HepG2 (cell line): Measurements from ENCODE around the gene TRAK1. TPM values are rescaled to one million over a fixed set of nuclear protein-coding genes. Genes with fewer than 3 reads are reported as not detected.

Experiments
- ATAC-seq: fragments of 200-7000 bp; cut with Tn5 transposase; 3 replicates; pipeline ENCODE4 v1.9.1; 2020; ENCODE audit warnings: mild to moderate bottlenecking, moderate library complexity
- BruUV-seq: library from RNA; stranded (reverse); fragments of 400-500 nt; replicated peaks from 2 replicates; lab custom pipeline; 2021; lab: Mats Ljungman, UMichigan
- CTCF ChIA-PET: fragments of 300-600 bp; formaldehyde crosslinking; extraction: SDS; loops from one replicate; lab custom pipeline; 2021; ENCODE audit warnings: low total read pairs, inconsistent platforms, low intra/inter-chr PET ratio; lab: Yijun Ruan, JAX
- POLR2A ChIA-PET: fragments of 350-600 bp; sonication (Branson Sonifier 250); formaldehyde crosslinking; loops from one replicate; lab custom pipeline; 2020; ENCODE audit warnings: antibody characterized with exemption, inconsistent platforms; lab: Yijun Ruan, JAX
- DNase-seq: peaks from one replicate; pipeline ENCODE4 v3.0.0-alpha.2; 2015; ENCODE audit warnings: low spot score
- FAIRE-seq: peaks from 3 replicates; lab custom pipeline; 2011; peaks lifted over from hg19 to GRCh38; lab: Jason Lieb, UNC
- H2AFZ ChIP-seq: one replicate; pipeline ENCODE4 v1.6.1; 2011; ENCODE audit warnings: low read length, inconsistent platforms
- H3K27ac ChIP-seq: fragments of 300-600 bp; 3 replicates; pipeline ENCODE4 v1.8.0; 2011; ENCODE audit warnings: mixed run types, mild to moderate bottlenecking, mixed read lengths, low read length, inconsistent platforms; ENCODE audit not compliant: insufficient read depth; ENCODE audit errors: extremely low read length
- H3K27me3 ChIP-seq, 2 experiments: fragments of 200-600 bp in 1 of 2; 2 replicates in 1 of 2; 3 replicates in 1 of 2; pipeline versions ENCODE4 v1.6.0 to v1.8.0; 2011; ENCODE audit warnings: low read length in 2 of 2, mild to moderate bottlenecking in 2 of 2, moderate library complexity in 2 of 2, inconsistent platforms in 1 of 2; ENCODE audit not compliant: insufficient read depth in 2 of 2, control insufficient read depth in 1 of 2
- H3K36me3 ChIP-seq, 2 experiments: fragments of 200-600 bp in 1 of 2; replicated peaks in 1 of 2; 2 replicates in 1 of 2; 3 replicates in 1 of 2; pipeline versions ENCODE4 v1.5.1 to v1.8.0; 2011; ENCODE audit warnings: low read length in 2 of 2, inconsistent platforms in 1 of 2; ENCODE audit not compliant: insufficient read depth in 2 of 2, control insufficient read depth in 1 of 2
- H3K4me1 ChIP-seq: 2 replicates; pipeline ENCODE4 v1.5.1; 2012; ENCODE audit warnings: low read length, inconsistent platforms; ENCODE audit not compliant: insufficient read depth
- H3K4me2 ChIP-seq: 2 replicates; pipeline ENCODE4 v1.6.0; 2011; ENCODE audit warnings: low read depth, low read length, inconsistent platforms
- H3K4me3 ChIP-seq, 3 experiments: fragments of 200-600 bp in 1 of 3; sonication (generic), shearing (Covaris generic) in 1 of 3; replicated peaks in 1 of 3; 2 replicates each; pipeline ENCODE4 v1.5.1; 2011 to 2016; ENCODE audit warnings: low read length in 3 of 3, inconsistent platforms in 2 of 3, low read depth in 2 of 3, mild to moderate bottlenecking in 2 of 3, control low read depth in 1 of 3, mixed read lengths in 1 of 3; ENCODE audit not compliant: insufficient read depth in 1 of 3
- H3K79me2 ChIP-seq: one replicate; pipeline ENCODE4 v1.6.1; 2011; ENCODE audit warnings: low read length, inconsistent platforms; ENCODE audit not compliant: insufficient read depth
- H3K9ac ChIP-seq: 2 replicates; pipeline ENCODE4 v1.6.0; 2011; ENCODE audit warnings: mild to moderate bottlenecking, low read depth, low read length, inconsistent platforms; ENCODE audit not compliant: insufficient read depth
- H3K9me3 ChIP-seq: 2 replicates; pipeline ENCODE4 v1.5.1; 2012; ENCODE audit warnings: mild to moderate bottlenecking, low read length
- H4K20me1 ChIP-seq: 2 replicates; pipeline ENCODE4 v1.6.0; 2011; ENCODE audit warnings: inconsistent platforms, mild to moderate bottlenecking, low read length, moderate library complexity; ENCODE audit not compliant: insufficient read depth
- CBFB ChIP-seq: sonication (generic); formaldehyde crosslinking; IDR thresholded peaks from 2 replicates; pipeline ENCODE4 v1.4.0; 2020; ENCODE audit warnings: missing genetic modification reagents
- HOXA3 ChIP-seq: sonication (generic); formaldehyde crosslinking; IDR thresholded peaks from 2 replicates; pipeline ENCODE4 v1.5.0; 2020; ENCODE audit warnings: missing genetic modification reagents
- NFE2 ChIP-seq: sonication (generic); formaldehyde crosslinking; IDR thresholded peaks from 2 replicates; pipeline ENCODE4 v1.4.0; 2020; ENCODE audit warnings: missing genetic modification reagents
- POGZ ChIP-seq: sonication (generic); formaldehyde crosslinking; IDR thresholded peaks from 2 replicates; pipeline ENCODE4 v1.4.0; 2020; ENCODE audit warnings: mild to moderate bottlenecking, missing genetic modification reagents
- ZNF619 ChIP-seq: sonication (generic); formaldehyde crosslinking; IDR thresholded peaks from 2 replicates; pipeline ENCODE4 v1.4.0; 2020; ENCODE audit warnings: mild to moderate bottlenecking, missing genetic modification reagents
- WGBS: methylation state at CpG from one replicate; pipeline ENCODE4 v1.1.6; 2017; ENCODE audit warnings: low lambda C conversion rate; 5-methylcytosine and 5-hydroxymethylcytosine counted together
- in situ Hi-C: cut with HindIII; loops from 2 replicates; pipeline ENCODE4 v1.10.0; 2017; ENCODE audit warnings: low pct_unique_long_range_greater_than_20kb; ENCODE audit not compliant: extremely low pct_ligation_motif_present
- intact Hi-C: fragments of 100-400 bp; cut with micrococcal nuclease; formaldehyde crosslinking; loops from one replicate; pipeline ENCODE4 v1.10.0; 2022; ENCODE audit not compliant: unreplicated experiment
- polyA plus RNA-seq, 8 experiments: library from polyadenylated mRNA; depleted of rRNA in 3 of 8; stranded (reverse) in 7 of 8; unstranded in 1 of 8; fragments of >200 nt; fragmentation: Illumina TruSeq in 4 of 8; extraction: Trizol in 4 of 8; gene quantifications; 2 replicates each; pipeline versions ENCODE4 v1.2.1 to v1.2.3, GENCODE V29; 2011 to 2016; ENCODE audit warnings: low read depth in 4 of 8, missing spikeins in 1 of 8, mixed read lengths in 1 of 8; ENCODE audit not compliant: insufficient read depth in 1 of 8
- total RNA-seq, 5 experiments: library from RNA; depleted of rRNA; stranded (reverse); fragments of >200 nt; fragmentation: Illumina TruSeq; extraction: Trizol; gene quantifications; 2 replicates each; pipeline ENCODE4 v1.2.3, GENCODE V29; 2016; ENCODE audit warnings: low read depth in 1 of 5
- TF ChIP-seq, protein P1 (sequence below): sonication (generic); formaldehyde crosslinking; IDR thresholded peaks from 2 replicates; pipeline ENCODE4 v1.8.1; 2023; ENCODE audit warnings: missing genetic modification reagents, mild to moderate bottlenecking, borderline replicate concordance
- TF ChIP-seq, protein P2 (sequence below): IDR thresholded peaks from 2 replicates; pipeline ENCODE4 v1.6.1; 2016; ENCODE audit warnings: missing biosample characterization, missing genetic modification reagents, low read depth

The TRAK1 gene
- total and polyA plus RNA-seq, 2 of the 13 experiments (the other 11 are each of a cell fraction or from before 2014, with no cell fraction given), result 20.5 to 46.6 TPM

DNA sequence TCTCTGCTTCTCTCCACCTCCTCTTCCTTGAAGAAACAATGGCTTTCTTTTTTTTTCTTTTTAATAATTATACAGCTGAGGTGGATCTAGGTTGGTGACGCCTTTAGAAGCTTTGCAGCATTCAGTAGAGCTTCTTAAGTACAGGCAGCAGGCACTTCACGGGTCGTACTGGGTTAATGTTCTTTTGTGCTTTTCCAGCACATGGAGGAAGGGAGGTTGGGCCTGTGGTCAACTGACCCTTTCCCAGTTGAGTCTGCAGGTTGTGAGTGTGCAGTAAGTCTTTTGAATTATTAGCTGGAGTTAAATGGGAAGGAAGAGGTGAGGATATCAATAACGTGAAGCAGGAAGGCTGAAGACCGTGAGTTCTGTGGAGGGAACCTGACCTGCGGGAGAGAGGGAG, 7.0 kb downstream of the TRAK1 start:
- H3K27me3 ChIP-seq, result no peaks in the 10 kb centered on the region
- 93% methylated on average over 6 of the region's 6 CpGs for WGBS
- FAIRE-seq, result no peak
- no peak for DNase-seq
- no TSS peak for BruUV-seq
- H3K9ac ChIP-seq, result no peak overlapping the region
- no peak overlapping the region for H3K4me2 ChIP-seq
- POLR2A ChIA-PET, result no interaction called here
- H3K36me3 ChIP-seq, result peaks cover 4 to 6% of the 10 kb centered on the region in 2 experiments; a peak in 4 of 5 replicates
- in situ Hi-C loops, result loop anchor here (5.0 kb wide), 1 partner anchor 206 kb away; no protein-coding TSS in a partner anchor
- CTCF ChIA-PET, result interaction anchor here (2.9 kb wide), 1 partner anchor 204 kb away, joined by 24 read pairs; no protein-coding TSS in a partner anchor
- intact Hi-C loops, result loop anchor here (5.0 kb wide), 1 partner anchor 101 kb away; no protein-coding TSS in a partner anchor
- no peak overlapping the region for H3K27ac ChIP-seq
- no peaks in the 10 kb centered on the region for H3K79me2 ChIP-seq
- H4K20me1 ChIP-seq, result no peaks in the 10 kb centered on the region
- no peak overlapping the region for H2AFZ ChIP-seq
- ATAC-seq, result no peak
- H3K9me3 ChIP-seq, result no peaks in the 10 kb centered on the region
- H3K4me1 ChIP-seq, result peaks cover 26% of the 10 kb centered on the region
- no peak for TF ChIP-seq POGZ
- TF ChIP-seq ZNF619 (CRISPR knock-in tag), result no peak
- no peak for TF ChIP-seq NFE2 (CRISPR knock-in tag)
- TF ChIP-seq, protein P1, sequence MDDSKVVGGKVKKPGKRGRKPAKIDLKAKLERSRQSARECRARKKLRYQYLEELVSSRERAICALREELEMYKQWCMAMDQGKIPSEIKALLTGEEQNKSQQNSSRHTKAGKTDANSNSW (CRISPR knock-in tag), result no peak
- TF ChIP-seq HOXA3, result no peak
- TF ChIP-seq CBFB (CRISPR knock-in tag), result no peak
- TF ChIP-seq, protein P2, sequence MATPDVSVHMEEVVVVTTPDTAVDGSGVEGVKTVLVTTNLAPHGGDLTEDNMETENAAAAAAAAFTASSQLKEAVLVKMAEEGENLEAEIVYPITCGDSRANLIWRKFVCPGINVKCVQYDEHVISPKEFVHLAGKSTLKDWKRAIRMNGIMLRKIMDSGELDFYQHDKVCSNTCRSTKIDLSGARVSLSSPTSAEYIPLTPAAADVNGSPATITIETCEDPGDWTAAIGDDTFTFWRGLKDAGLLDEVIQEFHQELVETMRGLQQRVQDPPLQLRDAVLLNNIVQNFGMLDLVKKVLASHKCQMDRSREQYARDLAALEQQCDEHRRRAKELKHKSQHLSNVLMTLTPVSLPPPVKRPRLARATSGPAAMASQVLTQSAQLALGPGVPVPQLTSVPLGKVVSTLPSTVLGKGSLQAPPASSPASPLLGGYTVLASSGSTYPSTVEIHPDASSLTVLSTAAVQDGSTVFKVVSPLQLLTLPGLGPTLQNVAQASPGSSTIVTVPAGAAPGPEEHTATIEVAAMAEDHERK, result no peak
- no peak overlapping the region for H3K4me3 ChIP-seq
